AG20443 (cell line): ENCODE results near the gene GTF3C6.
"Not testable (repeated sequence)": the region's sequence is repeated elsewhere in the genome, so short reads cannot be mapped to it uniquely, and the experiment has no call there.

Experiments
- DNase-seq: peaks from one replicate; pipeline ENCODE4 v3.0.0; 2012; ENCODE audit warnings: low spot score, mixed read lengths

The GTF3C6 gene

GRCh38 chr6:110958329-110959192, at the start of gene GTF3C6:
GTF3C6 (plus strand) TSS chr6:110958706; CDS start chr6:110958770, 64 bp downstream.
- DNase-seq, result peak; percentile 94

GRCh38 chr6:110930781-110931180, 27.7 kb upstream of the GTF3C6 start:
- DNase-seq, result no peak

GRCh38 chr6:110933912-110934311, 24.6 kb upstream of the GTF3C6 start:
- DNase-seq, result no peak

- no peak for DNase-seq
Measured at GRCh38 chr6:110934381-110934898, 24.1 kb upstream of the GTF3C6 start.

GRCh38 chr6:110935171-110935570, 23.3 kb upstream of the GTF3C6 start:
- no peak for DNase-seq

- DNase-seq, result no peak
Measured at GRCh38 chr6:110938171-110938570, 20.3 kb upstream of the GTF3C6 start.

- DNase-seq, result no peak
Measured at GRCh38 chr6:110939429-110940200, 18.9 kb upstream of the GTF3C6 start.

- peak; percentile 79 for DNase-seq
Measured at GRCh38 chr6:110944681-110945151, 13.8 kb upstream of the GTF3C6 start.

- no peak for DNase-seq
Measured at GRCh38 chr6:110946498-110946897, 12.0 kb upstream of the GTF3C6 start.

GRCh38 chr6:110949679-110950285, 8.7 kb upstream of the GTF3C6 start:
- peak; percentile 16 for DNase-seq

GRCh38 chr6:110950440-110950839, 8.1 kb upstream of the GTF3C6 start:
- DNase-seq, result no peak

- no peak for DNase-seq
Measured at GRCh38 chr6:110951008-110951407, 7.5 kb upstream of the GTF3C6 start.

GRCh38 chr6:110951986-110952794, 6.3 kb upstream of the GTF3C6 start:
- DNase-seq, result peak; percentile 29

GRCh38 chr6:110953633-110954303, 4.7 kb upstream of the GTF3C6 start:
- DNase-seq, result no peak

- no peak for DNase-seq
Measured at GRCh38 chr6:110960014-110960390, 1.5 kb downstream of the GTF3C6 start.

GRCh38 chr6:110962636-110963035, 4.1 kb downstream of the GTF3C6 start:
- DNase-seq, result not testable (repeated sequence)

- no peak for DNase-seq
Measured at GRCh38 chr6:110965629-110966229, 7.2 kb downstream of the GTF3C6 start.

- not testable (repeated sequence) for DNase-seq
Measured at GRCh38 chr6:110968661-110969060, 10.2 kb downstream of the GTF3C6 start.

- DNase-seq, result no peak
Measured at GRCh38 chr6:110971468-110971867, 13.0 kb downstream of the GTF3C6 start.

GRCh38 chr6:110976575-110976974, 18.1 kb downstream of the GTF3C6 start:
- no peak for DNase-seq
